GM18505 (cell line): ENCODE measurements around the gene IGSF23.

Source experiments
- ATAC-seq: cut with Tn5 transposase; IDR thresholded peaks from one replicate; pipeline ENCODE4 v1.9.1; 2021; ENCODE audit not compliant: unreplicated experiment
- POLR2A ChIP-seq: IDR thresholded peaks from 4 replicates; pipeline ENCODE4 v1.6.1; 2011; ENCODE audit warnings: borderline replicate concordance; ENCODE audit not compliant: insufficient read depth, insufficient read length; ENCODE audit errors: extremely low read depth

Gene IGSF23

DNA sequence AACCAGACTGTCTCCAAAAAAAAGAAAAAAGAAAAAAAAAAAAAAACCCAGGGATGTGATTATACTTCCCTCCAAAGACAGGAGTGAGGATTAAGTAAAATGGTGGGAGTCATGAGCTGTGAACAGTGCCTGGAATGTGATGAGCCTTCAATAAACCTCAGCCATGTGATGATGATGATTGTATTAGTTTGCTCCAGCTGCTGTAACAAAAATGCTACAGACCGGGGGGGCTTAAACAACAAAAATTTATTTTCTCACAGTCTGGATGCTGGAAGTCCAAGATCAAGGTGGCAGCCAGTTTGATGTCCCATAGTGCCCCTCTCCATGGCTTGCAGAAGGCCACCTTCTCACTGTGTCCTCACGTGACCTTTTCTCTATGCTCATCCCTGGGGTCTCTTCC lies 21.4 kb downstream of the IGSF23 start:
- TF ChIP-seq POLR2A, result no peak
- ATAC-seq, result no peak

DNA sequence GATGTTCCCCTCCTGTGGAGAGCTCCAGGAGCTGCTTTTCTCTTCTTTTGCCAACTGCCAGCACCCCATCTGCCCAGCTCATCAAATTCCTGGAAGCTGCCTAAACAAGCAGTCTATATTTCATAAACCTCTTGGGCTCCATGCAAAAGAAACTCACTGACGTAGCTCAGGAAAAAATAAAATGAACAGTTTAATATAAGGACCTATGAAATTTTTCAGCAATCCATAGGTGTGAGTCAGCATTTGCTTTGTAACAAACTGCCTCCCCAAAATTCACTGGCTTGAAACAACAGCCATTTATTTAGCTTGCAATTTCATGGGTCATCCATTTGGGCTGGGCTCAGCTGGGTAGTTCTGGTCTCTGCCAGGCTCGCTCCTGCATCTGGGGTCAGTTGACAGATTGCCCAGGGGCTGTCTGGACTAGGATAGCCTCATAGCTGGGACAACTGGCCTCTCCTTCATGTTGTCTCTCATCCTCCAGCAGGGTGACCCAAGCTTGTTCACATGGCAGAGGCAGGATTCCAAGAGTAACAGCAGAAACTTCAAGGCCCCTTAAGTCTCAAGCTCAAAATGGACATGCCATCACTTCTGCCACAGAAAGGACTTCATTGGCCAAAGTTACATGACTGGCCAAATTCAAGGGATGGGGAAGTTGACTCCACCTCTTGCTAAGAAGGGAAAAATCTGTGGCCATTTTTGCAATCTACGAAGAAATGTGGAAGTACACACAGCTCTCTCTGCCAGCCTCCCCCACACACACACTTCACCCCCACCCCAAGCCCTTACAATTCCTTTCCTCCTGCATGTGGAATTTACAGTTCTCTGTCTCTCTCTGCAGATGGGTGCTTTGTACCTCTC lies 22.4 kb downstream of the IGSF23 start:
- no peak for ATAC-seq
- TF ChIP-seq POLR2A, result no peak

DNA sequence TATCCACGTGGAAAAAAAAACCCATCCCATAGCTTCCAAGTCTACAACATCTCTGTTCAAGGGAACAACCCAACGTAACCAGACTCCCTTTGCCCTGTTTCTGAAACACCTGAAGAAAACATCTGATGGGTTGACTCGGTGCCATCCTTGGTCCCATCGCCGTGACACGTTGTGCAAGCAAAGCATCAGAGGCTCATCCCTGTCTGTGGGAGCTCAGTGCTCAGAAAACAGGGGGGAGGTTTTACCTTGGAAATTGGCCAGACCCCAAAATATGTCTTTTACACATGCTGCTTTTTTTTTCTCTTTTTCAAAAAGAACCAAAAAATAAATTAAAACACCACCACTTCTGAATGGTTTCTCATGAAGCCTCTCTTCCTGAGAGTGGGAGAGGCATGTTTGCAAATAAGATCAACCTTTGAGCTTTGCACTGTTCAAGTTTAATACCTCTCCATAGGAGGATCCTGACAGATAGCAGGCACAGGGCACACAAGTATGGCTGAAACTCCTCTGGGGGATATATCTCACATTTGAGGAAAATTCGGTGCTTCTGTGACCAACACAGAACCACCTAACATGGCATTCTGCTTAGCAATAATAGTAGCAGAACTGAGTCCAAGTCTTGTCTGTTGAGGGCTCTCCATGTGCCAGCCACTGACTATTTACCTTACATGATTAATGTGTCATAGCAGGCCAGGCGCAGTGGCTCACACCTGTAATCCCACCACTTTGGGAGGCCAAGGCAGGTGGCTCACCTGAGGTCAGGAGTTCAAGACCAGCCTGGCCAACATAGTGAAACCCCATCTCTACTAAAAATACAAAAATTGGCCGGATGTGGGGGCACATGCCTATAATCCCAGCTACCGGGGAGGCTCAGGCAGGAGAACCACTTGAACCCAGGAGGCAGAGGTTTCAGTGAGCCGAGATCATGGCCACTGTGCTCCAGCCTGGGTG lies 23.4 kb downstream of the IGSF23 start:
- ATAC-seq, result no peak
- TF ChIP-seq POLR2A, result no peak

DNA sequence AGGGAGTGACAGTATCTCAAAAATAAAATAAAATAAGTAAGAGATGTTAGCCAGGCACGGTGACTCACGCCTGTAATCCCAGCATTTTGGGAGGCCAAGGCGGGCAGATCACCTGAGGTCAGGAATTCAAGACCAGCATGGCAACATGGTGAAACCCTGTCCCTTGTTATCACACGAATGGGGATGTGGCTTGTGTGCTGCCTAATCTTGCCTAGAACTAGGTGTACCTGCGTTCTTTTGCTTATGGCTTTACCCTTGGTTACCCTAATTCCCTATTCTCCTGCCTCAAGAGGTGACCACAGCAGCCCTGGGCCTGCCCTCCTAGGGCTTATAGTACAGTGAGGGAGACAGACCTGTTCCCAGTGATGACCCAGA lies 24.0 kb downstream of the IGSF23 start:
- ATAC-seq, result no peak
- no peak for TF ChIP-seq POLR2A

DNA sequence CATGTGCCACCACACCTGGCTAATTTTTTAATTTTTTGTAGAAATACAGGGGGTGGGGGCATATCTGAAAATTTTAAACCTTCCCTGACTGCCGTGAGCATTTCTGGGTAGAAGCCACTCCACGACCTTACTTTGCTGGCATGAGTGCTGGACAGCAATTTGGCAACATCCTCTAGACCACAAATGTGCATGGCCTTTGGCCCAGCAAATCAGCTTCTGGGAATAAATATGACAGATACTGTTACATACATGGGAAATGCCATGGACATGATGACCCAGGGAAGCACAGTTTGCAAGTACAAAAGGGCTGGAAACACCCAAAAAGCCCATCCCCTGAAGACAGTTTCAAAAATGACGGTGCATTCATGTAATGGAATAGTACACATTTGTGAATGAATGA lies 27.2 kb downstream of the IGSF23 start:
- no peak for TF ChIP-seq POLR2A

DNA sequence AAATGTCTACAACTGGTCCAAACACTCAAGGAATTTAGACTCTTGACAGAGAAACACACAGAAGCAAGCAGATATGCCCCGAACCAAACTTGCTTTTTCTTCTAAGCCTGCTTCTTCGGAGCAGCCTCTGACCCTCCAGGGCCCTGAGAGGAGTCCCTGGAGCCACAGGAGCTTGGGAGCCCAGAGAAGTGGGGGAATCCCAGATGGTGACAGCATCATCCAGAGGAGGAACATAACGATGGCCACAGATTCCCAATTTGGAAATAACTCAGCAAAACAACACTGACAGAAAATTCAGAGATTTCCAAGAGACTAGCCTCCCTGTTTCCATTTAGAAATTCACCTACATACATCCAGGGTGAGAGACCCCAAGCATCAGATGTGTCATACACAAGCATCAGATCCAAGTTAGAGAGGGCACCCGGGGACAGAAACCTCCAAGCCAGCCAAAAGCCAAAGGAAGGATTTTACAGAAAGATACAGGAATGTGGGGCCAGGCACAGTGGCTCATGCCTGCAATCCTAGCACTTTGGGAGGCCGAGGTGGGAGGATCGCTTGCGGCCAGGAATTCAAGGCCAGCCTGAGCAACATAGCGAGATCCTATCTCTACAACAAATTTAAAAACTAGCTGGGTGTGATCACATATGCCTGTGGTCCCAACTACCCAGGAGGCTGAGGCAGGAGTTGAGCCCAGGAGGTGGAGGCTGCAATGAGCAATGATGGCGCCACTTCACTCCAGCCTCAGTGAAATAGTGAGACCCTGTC lies 28.3 kb downstream of the IGSF23 start:
- no peak for TF ChIP-seq POLR2A

More for the DNA sequence above, 27.2 kb downstream of the IGSF23 start:
- no peak for ATAC-seq

DNA sequence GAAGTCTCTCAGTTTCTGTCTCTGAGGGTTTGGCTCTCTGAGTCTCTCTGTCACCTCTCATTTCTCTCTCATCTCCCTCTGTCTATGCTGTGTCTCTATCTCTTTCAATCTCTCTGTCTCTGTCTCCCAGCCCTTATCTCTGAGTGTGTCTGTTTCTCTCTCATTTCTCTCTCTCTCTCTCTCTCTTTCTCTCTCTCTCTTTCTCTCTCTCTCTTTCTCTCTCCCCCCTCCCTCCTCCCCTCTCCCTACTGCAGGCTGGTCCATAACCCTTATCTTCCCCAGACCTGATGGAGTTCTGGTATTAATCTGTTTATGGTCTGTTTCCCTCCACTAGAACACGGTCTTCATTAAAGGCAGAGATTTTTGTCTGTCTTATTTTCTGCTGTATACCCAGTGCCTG lies 29.0 kb downstream of the IGSF23 start:
- no peak for ATAC-seq
- TF ChIP-seq POLR2A, result no peak

More for the DNA sequence above, 28.3 kb downstream of the IGSF23 start:
- ATAC-seq, result no peak

DNA sequence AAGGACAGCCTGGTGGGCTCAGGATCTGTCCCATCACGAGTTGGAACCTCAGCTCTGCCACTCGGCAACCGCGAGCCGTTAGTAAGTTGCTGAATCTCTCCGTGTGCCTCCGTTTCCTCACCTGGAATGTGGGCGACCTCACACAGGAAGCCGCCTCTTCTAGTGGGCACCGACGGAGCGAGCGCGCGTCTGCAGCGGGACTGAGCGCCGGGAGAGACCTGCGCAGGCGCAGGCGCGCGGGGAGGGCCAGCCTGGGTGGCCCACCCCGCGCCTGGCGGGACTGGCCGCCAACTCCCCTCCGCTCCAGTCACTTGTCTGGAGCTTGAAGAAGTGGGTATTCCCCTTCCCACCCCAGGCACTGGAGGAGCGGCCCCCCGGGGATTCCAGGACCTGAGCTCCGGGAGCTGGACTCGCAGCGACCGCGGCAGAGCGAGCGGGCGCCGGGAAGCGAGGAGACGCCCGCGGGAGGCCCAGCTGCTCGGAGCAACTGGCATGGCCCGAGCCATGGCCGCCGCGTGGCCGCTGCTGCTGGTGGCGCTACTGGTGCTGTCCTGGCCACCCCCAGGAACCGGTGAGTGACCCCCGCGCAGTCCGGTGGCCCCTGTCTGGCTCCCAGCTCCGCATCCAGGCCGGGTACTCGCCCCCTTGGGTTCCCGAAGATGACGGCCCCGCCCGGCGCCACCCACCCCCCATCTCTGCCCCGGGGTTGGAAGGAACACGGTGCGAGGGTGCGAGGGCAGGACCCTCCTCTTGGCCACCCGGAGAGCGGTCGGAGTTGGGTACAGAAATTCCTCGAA lies 30.4 kb downstream of the IGSF23 start, which contains the start of gene PVR:
Gene PVR, plus strand, starts transcription at position 306 of the 797 bp plus-strand sequence. Its CDS starts 187 bp downstream, at position 493.
- no peak for TF ChIP-seq POLR2A
- ATAC-seq, result no peak

DNA sequence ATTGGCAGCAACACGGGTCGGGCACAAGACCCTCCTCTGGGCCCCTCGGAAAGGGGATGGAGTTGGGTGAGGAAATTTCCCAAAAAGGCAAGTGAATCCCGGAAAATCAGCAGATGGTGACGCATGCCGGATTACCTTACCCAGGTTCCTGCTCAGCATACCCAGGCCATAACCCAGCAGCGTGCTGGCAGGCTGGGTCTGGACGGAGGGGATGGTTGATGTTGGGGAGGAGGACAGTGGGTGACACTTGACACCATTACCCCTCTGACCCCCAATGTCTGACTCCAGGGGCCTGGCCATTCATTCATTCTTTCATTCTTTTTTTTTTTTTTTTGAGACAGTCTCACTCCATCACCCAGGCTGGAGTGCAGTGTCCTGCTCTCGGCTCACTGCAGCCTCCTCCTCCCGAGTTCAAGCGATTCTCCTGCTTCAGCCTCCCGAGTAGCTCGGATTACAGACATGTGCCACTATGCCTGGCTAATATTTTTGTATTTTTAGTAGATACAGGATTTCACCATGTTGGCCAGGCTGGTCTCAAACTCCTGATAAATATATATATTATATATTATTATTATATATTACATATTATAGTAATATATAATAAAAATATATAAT lies 31.1 kb downstream of the IGSF23 start:
- no peak for TF ChIP-seq POLR2A
- no peak for ATAC-seq

DNA sequence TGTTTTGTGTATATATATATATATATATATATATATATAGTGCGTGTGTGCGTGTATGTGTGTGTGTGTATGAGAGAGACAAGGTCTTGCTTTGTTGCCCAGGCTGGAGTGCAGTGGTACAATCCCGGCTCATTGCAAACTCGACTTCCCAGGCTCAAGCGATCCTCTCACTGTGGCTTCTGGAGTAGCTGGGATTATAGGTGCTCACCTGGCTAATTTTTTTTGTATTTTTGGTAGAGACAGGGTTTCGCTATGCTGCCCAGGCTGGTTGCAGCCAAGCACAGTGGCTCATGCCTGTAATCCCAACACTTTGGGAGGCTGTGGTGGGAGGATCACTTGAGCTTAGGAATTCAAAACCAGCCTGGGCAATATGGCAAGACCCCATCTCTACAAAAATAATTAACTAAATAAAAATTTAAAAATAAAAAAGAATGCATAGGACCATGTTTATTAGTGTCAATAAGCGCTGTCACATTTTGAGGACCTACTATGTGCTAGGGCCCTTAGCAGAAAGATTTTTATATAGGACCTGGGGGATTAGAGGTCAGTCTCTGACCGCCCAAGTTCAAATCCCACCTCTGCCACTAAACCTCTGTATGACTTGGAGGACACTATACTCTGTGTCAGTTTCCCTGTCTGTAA lies 32.2 kb downstream of the IGSF23 start:
- ATAC-seq, result no peak

DNA sequence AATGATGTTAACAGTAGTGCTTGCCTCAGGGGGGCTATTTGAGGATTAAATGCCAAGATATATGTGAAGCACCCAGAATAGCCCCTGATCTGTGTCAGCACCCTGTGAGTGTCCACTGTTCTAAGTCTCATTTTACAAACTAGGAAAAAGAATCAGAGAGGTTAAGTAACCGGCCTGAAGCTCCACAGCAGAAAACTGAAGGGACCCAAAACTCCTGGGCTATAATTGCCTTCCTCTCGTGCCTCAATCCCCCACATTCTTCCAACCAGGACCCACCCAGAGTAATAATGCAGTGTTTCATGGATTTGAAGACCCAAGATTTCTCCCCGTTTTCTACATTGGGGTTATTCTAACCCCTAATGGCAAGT lies 32.7 kb downstream of the IGSF23 start:
- ATAC-seq, result no peak
- no peak for TF ChIP-seq POLR2A

More for the DNA sequence above, 32.2 kb downstream of the IGSF23 start:
- no peak for TF ChIP-seq POLR2A
